Spleen (tissue), 7 donors: ENCODE results near the gene IGFALS.

ENCODE experiments used
- CTCF ChIP-seq, 11 experiments: fragments of 200-600 bp in 7 of 11; fragments of 450-650 bp in 4 of 11; sonication (generic) in 4 of 11; IDR thresholded peaks in 8 of 11; conservative IDR thresholded peaks in 3 of 11; 1 replicate in 7 of 11; 2 replicates in 4 of 11; pipeline versions ENCODE4 v1.4.0 to v1.8.0; 2016 to 2021; ENCODE audit warnings: antibody characterized with exemption in 11 of 11, inconsistent platforms in 4 of 11, mild to moderate bottlenecking in 1 of 11
- POLR2AphosphoS5 ChIP-seq, 3 donors: sonication (generic); formaldehyde crosslinking; IDR thresholded peaks; one replicate each; pipeline ENCODE4 v1.5.1; 2017; ENCODE audit warnings: antibody characterized with exemption in 3 of 3
- donor health status: DM: no; HTN: no; CAD: no; lungs with moderate emphysema.
- donor health status: DM: no; HTN: no; CAD: no.
- donor health status: DM: no; HTN: no; CAD: no.

GRCh38 chr16:1754204-1754603 is 39.3 kb downstream of the IGFALS start:
- TF ChIP-seq POLR2AphosphoS5 (IDR thresholded peaks at IDR 0.05) (no peak), CTCF (IDR thresholded peaks at IDR 0.05 in 8 of 11, conservative IDR thresholded peaks at IDR 0.05 in 3 of 11) (no peak)
